ENCODE data around the gene GHR.

Gene GHR

DNA sequence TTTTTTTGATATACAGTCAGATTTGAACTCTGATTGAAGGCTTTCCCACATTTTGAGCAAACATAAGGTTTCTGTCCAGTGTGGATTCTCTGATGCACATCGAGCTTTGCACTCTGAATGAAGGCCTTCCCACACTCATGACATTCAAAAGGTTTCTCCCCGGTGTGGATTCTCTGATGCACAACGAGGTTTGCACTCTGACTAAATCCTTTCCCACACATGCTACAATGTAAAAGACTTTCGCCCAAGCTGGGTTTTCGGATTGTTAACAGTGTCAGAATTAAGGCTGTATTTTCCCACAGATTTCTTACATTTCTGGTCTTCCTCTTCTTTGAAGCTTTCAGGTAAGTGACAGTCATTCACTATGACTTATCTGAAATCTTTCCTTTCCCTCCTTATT lies 44.3 kb downstream of the GHR start:
- no peak for DNase-seq

DNA sequence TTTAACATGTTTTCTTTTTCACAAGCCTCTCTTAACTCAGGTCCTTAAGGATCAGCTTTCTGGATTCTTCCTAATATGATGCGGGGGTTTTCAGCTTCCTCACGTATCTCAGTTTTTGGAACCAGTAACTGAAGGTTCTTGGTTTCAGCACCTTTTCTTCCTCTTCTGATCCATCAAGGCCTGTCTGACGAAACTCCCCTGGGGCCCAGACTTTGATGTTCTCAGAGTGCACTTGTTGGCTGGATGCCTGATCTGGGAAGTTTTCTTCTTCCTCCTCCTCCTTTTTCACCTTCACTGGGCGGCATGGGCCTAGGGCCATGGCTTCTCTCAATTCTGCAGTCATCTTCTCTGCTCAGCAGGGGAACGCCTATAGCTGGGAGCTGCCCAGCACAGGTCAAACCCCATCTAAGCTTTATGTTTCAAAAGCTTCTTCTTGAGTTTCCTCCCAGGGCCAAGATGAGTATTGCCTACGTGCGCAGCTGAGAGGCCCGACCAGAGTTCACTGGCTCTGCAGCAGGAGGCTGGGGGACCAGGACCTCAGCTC lies 44.8 kb downstream of the GHR start:
- DNase-seq = no peak

DNA sequence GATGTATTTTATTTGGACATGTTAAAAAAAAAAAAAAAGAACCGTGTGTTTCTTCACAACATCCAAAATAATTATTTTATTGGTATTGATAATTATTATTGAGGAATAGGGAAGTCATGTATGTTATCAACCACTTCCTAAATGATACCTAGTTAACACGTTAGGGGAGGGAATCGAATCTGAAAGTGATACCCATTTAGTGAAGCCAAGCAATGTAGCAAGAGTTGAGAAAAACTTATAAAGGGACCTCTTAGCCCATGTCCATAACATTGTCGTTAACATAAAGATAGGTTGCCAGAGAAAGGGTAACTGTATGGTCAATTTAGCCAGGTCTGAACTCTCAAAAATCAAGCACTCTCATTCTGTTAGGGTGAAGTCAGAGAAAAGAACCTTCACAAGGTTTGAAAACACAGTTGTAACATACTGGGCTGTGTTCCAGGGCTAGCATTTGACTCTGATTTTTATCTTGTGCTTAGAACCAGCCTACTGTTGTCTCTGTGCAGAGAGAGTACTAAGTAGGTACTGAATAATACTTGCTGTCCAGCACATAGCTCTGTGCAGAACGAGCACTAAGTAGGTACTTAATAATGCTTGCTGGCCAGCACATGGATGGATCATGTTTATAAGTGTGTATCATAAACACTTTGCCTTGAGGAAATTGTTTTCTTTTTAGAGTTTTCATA lies 60.4 kb downstream of the GHR start:
- no peak for DNase-seq

DNA sequence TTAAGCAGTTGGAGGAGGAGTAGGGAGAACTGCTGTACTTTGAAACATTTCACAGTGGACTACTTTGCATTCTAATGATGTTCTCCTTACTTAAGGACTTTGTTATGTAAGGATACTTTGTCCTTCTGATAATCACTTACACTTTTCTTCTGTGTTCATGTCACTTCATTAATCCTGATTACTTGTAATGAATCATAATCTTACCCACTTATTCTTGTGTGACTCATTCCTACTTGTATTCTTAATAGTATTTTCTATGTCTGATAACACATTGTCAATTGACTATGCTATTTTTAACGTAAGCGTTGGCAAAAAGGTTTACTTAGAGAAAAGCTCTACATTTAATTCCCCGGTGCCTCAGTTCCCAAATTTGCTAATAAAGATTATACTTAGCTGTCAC lies 63.8 kb downstream of the GHR start:
- DNase-seq = no peak

DNA sequence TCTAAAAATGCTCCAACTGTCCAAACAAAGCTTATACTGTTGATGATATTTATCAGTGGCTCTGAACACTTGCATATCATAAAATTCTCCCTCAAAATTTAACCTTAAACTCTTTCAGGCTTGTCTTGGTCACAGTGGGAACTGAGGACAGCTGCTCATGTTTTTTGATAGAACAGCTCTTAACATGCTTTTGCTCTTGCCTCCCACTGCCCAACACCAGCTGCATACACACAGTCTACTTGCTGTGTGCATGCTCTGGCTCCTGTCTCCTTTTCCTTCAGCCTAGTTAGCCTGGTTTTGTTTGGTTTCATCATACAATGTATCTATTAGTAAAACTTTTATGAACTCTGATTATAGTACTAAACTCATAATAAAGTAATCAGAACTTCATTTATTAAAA lies 64.6 kb downstream of the GHR start:
- DNase-seq = no peak

DNA sequence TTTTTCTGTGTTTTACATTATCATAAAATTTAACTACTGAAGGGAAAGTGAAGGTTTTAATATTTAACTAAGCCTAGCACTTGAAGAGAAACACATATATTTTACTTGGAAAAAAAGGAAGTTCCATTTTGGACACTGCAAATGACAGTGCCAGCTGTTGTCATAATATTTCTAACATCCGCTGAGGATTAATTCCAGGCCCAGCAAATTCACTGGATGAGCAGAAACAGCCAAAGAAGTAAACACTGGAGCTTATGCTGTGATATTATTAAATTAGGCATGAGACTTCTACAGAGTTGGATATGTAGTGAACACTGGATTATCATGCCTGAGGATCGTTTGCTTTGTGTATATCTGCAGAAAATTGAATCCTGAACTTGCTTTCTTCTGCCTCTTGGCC lies 67.6 kb downstream of the GHR start:
- no peak for DNase-seq

DNA sequence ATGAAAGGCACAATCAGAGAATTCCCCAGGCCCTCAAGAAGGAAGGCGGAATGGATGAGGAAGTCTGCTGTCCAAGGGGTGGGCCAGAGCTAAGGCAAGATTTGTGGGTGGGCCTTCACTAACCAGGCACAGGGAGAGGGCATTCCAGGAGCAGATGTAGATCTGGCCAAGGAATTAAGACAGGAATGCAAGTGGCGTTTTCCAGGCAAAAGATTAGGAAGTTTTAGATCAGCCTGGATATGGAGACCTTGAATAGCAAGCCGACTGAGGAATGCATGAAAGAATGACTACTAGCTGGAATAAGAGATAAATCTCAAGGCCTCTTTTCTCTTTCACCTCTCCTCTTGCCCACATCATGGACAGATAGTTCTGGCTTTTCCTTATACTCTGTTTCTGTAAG lies 68.5 kb downstream of the GHR start:
- DNase-seq = no peak

DNA sequence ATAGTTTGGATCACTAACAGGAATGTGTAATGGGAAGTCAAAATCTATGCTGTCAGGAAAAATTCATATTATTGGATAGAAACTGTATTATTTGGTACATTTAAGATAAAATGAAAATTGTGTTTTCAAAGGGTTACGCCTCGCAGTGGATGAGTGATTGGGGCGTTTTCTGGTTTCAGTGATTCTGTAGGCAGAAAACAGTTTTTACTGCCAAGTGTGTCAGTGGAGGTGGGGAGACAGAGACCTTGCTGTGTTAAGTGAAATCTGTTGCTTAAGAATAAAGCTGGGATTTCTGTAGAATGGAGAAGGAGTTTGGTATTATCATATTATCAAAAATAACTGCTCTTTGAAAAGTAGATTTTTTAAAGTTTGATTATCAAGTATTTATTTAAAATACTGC lies 69.7 kb downstream of the GHR start:
- DNase-seq = no peak

DNA sequence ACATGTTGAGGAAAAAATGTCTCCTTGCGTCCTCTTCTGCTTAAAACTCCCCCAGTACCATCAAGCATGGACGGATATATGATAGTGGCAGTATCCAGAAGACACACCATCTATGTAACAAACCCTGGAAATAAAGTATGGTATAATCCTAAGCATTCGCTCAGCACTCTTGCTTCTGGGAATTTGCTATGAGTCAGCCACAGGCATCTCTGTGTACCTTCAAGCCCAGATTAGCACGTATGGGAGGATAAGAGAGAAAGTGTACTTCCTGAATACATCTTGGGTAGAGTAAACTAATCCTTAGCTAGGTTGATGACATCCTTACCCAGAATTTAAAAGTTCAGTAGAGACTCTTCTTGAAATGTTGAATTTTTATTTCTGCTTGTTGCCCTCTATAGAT lies 71.2 kb downstream of the GHR start:
- no peak for DNase-seq

DNA sequence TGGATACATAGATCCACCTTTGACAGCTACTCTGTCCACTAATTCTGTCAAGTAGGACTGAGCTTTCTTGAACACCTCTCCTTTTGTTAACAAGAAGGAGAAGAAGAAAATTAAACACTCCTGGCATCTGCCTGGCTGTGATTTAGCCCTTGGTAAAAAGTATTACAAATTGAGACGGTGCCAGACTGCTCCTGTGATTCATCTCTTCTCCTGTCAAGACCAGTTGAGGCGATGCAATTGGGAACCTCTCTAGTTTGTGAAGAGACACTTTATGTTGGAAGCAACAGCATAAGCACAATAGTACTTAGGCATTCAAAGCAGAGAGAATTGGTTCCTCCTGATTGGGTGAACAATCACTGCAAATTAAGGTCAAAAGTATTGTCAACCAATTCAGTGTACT lies 72.7 kb downstream of the GHR start:
- no peak for DNase-seq

DNA sequence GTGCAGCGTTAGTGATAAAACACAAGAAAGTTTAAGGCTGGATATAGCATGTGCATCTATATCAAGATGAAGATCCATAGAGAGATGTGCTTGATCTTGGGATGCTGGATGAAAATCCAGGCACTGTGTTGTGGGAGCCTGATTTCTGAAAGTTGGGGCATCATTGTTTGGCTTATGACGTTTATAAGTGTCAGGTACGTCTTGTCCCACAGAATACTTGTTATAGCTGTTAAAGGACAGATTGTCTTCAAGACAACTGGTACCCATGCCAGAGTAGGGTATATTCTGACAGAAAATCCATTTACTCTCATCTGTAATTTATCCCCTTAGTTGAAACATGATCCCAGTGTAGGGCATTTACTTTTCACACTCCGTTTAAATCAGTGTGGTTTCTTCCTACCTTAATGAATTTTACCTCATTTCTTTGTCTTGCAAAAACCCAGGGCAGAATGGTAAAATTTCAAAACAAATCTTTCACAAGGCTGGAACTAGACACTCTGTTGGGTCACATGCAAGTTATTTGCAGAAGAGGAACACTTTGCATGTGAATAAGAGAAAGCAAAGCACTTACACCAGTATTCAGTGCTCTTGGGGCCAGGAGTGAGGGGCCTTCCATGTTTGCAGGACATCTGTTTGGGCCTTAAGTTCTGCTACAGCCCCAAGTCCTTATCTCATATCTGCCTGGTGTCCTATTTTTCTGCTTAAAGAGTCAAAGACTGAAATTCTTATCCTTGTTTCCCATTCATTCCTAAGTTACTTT lies 73.3 kb downstream of the GHR start:
- DNase-seq = no peak

DNA sequence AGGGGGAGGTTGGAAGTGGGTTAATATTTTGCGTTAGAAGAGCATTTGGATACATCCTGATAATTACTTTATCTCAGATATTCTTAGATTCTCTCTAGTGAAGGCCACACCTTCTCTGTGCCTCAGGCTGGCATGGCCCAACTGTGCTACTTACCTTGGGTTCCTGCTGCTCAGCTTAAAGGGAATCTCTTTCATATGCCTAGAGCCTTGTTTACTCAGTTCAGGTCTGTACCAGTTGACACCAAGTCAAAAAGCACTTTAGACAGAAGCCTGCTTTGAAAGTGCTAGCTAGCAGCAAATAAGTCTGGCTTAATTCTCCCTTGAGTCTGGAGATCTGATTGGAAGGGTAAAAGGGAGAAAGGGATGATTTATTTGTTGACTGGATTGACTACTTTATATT lies 74.8 kb downstream of the GHR start:
- no peak for DNase-seq

DNA sequence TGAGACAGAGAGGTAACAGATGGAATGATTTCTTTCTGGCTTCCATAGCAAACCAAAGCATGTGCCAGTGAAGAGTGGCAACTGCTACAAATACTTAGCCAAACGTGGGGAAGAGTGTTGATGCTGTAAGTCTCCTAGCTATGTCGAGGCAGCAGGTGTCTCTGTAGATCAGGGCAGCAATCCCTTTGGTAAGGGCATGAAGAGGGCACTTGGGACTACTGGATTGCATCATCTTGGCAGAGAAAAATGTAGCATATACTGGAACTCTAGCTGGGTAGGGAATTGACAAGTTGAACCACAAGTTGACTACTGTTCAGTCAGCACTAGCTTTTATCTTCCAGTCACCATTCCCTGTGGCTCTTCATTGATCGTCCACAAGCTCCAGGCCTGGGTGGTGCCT lies 75.8 kb downstream of the GHR start:
- DNase-seq = no peak

DNA sequence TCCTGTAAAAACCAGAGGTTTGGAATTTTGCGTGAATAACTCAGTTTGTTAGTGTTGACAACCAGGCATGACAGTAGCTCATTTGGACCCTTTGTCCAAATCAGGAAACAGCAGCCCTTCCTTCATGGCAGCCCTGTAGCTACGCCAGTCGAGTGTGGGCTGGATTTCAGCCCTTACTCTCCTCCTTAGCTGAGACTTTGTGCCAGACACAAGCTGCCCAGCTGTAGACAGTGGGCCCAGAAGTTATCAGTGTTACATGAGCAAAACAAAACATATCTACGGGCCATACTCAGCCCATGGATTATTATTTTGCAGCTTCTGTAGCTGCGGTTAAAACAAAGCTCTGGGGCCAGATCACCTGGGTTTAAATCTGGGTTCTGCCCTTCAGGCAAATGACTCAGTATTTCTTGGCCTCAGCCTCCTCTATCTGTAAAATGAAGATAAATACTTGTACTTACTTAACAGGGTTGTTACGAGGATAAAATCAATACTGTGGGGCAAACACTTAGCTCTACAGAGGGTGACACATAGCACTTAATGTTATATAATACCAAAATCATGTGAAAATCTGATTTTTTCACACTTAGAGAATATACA lies 76.9 kb downstream of the GHR start:
- DNase-seq = no peak

DNA sequence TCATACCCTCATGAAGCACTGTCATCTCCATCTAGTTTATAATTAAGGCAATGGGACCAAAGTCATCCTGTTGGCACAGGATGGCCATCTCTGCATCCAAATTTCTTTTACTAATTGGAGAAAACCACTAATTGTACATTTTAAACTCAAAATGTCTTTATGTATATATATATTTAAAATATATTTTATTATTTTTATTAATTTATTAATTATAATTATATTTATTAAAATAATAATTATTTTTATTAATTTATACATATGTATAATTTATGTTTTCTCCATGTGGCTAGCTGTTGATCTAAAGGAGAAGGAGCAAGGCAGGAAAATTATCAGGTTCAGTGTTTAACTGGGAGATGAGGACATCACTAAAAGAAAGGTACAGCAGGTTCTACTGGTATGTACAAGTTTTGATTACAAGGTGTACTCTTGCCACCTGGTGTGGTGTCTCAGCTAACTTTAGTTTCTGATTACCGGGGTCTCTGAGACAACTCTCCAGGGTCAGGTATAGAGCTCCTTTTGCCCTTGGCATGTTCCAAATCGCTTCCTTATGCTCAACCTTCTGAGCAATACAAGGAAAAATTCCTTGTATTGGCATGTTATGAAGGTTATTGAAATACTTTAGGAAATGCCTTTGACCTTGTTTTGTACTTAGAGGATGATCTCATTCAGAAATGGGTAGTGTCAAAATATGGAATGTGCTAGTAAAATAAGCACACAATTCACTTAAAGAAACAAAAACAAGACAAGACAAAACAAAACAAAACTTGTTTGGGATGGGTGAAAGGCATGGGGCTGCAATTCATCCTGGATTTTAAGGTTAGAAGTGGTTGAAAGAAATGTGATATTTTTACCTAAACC lies 79.6 kb downstream of the GHR start:
- DNase-seq = no peak

DNA sequence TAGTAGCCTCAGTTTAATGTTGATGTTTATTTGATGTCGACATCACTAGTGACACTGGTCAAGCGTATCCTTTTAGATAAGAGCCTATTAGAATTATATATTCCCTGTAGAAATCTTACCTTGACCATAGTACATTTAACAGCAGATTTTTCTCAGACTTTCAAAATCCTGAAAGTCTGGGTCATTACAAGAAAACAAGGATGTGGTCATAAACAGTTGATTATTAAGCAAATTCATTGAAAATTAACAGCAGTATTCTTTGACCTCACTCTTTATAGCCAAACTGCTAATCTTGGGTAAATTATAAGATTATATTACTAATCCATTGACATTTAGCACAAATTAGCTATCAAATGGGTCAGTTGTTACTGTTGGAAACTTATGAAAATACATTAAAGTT lies 83.4 kb downstream of the GHR start:
- no peak for DNase-seq

DNA sequence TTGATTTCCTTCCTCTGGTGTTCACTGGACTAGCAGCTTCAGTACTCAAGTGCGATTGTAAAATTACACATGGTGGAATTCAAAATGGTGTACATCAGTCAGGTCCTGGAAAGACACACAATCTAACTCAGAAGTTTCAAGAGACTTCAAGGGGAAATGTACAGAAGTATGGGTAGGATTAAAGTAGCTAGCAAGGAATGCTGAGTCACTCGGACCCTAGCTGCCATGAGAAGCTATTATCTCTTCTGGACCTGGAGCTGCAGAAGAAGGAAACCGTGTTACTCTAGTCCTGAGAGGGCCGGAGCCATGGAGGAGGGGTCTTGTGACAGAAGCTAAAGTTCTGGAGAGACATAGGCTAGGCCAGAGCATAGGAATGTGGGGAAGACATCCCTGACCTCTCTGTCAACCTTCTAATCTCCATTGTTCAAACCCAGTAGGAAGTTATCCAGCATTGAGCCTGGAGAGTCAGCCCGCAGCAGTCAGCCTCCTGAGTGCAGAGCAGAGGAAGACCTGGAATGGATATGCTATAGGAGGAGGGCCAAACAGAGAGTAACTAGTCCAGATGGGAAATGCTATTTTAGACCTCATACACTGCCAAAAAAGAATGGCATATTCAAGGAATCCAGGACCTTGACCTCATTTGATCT lies 84.3 kb downstream of the GHR start:
- no peak for DNase-seq

DNA sequence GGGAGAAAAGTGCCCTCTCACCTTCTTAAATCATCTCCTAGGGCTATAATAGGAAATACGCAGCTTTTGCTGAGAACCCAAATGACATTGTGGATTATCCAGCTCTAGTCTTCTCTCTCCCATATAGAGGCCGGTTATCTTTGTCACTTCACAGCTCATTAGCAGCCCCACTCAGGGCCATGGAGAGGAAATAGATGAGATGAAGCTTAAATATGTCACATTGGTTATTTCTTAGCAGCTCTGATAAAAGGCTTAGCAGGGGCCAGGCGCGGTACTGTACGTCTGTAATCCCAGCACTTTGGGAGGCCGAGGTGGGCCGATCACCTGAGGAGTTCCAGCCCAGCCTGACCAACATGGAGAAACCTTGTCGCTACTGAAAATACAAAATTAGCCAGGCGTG lies 90.0 kb downstream of the GHR start:
- no peak for DNase-seq

DNA sequence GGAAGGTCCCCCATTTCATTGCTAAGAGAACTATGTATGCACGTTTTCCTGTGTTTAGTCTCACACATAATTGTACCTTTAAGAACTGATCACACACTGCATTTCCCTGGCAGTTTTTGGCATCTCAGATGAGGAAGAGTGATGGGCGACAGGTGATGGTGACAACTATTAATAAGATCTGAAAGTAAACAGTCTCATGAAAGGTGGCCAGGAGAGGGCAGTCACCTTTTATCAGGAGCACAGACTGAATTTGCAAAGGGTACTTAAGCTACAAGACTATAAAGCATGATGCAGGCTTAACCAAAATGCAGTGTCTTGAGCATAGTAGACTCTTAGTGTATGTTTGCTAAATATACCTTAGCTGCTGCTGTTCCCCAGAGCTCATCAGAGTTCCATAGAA lies 91.5 kb downstream of the GHR start:
- DNase-seq = no peak

DNA sequence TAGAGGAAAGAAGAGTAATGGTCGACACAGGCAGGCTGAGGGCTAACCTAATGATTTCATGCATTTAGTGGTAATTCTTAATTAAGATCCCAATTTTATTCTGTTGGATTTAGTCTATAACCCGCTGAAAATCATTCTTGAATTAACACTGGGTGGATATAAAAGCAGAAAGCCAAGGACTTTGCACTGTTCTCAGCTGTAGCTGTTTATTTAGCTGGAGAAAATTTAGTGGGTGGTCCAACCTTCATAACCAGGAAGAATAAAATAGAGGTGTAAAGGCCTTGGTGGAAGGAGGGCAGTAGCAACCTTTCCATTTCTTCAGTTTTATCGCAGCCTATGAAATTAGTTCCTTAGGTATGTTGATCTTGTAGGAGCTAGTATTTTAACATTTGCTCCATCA lies 92.3 kb downstream of the GHR start:
- DNase-seq = no peak

DNA sequence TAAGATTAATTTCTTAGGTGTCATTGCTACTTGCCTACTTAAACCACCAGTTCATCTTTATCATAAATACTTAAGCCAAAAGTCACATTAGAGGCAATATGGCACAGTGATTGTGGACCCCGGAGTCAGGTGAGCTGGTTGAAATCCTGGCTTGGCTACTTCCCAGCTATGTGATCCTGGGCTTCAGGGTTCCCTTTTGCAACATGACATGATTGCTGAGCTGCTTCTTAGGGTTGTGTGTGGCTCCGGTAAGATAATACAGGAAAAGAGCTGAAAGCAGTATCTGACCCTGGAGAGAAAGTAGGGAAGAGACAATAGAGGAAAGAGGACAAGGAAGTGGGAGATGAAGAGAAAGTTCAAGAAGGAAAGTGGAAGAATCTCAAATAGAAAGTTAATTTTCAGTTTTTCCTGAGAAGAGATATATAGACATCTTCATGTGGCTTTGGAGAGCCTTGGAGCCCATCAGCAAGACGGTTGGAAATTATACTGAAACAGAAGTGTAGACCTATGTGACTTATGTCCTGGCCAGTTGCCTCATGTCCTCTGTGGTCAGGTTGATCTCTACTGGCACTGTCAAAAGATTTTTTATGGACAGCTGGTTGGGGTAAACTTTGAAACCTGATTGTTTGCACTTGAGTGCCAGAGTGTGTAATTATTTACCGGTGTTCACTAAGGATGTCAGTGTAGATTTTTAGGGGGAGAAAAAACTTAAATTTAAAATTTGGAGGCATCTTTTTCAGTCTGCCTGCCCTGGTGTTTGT lies 93.2 kb downstream of the GHR start:
- DNase-seq = no peak

DNA sequence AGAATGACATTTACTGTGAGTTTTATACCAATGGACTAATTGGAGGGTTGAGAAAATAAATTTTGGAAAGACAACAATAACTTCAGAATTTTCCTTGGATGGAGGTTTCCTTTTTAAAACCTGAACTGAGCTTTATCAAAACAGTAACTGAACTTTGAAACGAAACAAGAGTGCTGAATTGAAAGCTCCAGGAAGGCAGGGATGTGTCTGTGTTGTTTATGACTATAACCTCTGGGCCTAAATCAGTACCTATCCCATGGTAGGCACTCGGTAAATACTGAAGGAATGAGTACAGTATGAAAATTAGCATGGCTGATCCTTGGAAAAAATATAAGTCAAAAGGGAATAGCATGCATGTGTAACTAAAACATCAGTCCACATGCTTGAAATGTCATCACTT lies 93.9 kb downstream of the GHR start:
- no peak for DNase-seq
